Measurements from ENCODE around the gene TGDS. TPM values are rescaled to one million over a fixed set of nuclear protein-coding genes. Genes with fewer than 3 reads are reported as not detected.

Gene TGDS
- total and polyA plus RNA-seq, 2 of the 8 experiments (the other 6 are each of a cell fraction or from before 2014, with no cell fraction given), result 11.6 to 11.8 TPM

- TF ChIP-seq ATF2 (IDR thresholded peaks at IDR 0.05; ENCODE audit: low read length), result no peak
- no peak for TF ChIP-seq TAF7 (optimal IDR thresholded peaks at IDR 0.05; ENCODE audit: borderline replicate concordance, low read depth, low read length)
- no peak for TF ChIP-seq CBX8 (IDR thresholded peaks at IDR 0.05; ENCODE audit: borderline replicate concordance, low read depth, low read length)
- TF ChIP-seq EP300 (IDR thresholded peaks at IDR 0.05; ENCODE audit: borderline replicate concordance in 1 of 2, low read depth in 2 of 2, low read length in 2 of 2), result no peak
- TF ChIP-seq ASH2L (IDR thresholded peaks at IDR 0.05; ENCODE audit: low read length), result no peak
Measured at GRCh38 chr13:94552095-94552494, 43.9 kb downstream of the TGDS start (continued).

Data from H1 (cell line).